ENCODE measurements around the gene DOLPP1. TPM values are rescaled to one million over a fixed set of nuclear protein-coding genes. Genes with fewer than 3 reads are reported as not detected.

The DOLPP1 gene
- total and polyA plus RNA-seq, 2 of the 8 experiments (the other 6 are each of a cell fraction or from before 2014, with no cell fraction given), result 36.0 to 45.3 TPM

- TF ChIP-seq CHD7 (IDR thresholded peaks at IDR 0.05; ENCODE audit: insufficient replicate concordance, low read length), result no peak
- no peak for TF ChIP-seq EZH2 (IDR thresholded peaks at IDR 0.05; ENCODE audit: low read depth, low read length, severe bottlenecking)
- TF ChIP-seq BACH1 (IDR thresholded peaks at IDR 0.05; ENCODE audit: low read length), result no peak
- no peak for TF ChIP-seq TBP (IDR thresholded peaks at IDR 0.05; ENCODE audit: low read depth, low read length)
- TF ChIP-seq CHD2 (IDR thresholded peaks at IDR 0.05; ENCODE audit: low read length), result no peak
These were observed 28.3 kb upstream of the DOLPP1 start (continued) for GRCh38 chr9:129052592-129052991.

Data from H1 (cell line).